GOT3 (cell line): ENCODE data around the gene MACROH2A1.

Source experiments
- DNase-seq: peaks from one replicate; lab custom pipeline; 2025; ENCODE audit warnings: mixed read lengths; lab: John Stamatoyannopoulos, UW

MACROH2A1 gene

DNA sequence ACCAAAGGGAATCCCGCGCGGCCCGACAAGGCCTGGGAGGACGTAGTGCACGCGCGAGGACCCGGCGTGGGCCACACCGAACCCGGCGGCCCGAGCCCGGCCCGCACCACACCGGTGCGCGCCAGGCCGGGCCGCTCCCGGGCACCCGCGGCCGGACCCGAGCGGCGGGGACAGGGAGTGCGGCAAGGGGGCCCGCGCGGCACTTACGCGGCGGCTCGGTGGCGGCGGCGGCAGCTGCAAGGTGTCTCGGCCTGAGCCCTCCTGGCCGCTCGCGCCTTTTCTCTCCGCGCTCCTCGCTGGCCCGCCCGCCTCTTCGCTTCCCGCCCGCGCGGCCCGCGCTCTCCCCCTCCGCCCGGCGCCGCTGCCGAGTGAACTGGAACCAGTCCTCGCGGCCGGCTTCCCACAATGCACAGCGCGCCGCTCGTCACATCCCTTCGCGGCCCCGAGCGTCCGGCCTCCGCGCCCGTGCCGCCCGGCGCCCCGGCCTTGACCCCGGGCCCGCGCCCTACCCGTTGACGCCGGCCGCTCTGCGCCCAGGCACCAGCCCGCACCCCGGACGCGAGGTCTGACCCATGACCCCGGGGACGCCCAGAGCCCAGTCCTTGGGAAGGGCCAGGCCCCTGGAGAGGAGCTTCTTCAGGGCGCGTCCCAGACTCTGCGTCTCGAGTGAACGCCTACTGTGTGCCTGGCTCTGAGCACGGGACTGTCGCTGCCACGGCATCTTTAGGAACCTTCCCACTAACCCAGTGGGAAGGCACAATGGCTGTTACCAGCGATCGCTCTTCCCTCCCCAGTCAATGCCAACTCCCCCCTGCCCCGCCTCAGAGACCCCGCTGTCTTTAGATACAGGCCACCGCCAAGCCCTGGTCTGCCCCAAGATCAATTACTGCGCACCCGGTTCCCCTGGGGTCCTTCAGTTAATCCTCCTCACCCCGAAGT is at the start of gene MACROH2A1:
TSS of gene MACROH2A1 (minus strand) at position 377 of the 939 bp plus-strand sequence. CDS start 10,138 bp downstream, outside the sequence.
- peak; percentile 59 for DNase-seq

DNA sequence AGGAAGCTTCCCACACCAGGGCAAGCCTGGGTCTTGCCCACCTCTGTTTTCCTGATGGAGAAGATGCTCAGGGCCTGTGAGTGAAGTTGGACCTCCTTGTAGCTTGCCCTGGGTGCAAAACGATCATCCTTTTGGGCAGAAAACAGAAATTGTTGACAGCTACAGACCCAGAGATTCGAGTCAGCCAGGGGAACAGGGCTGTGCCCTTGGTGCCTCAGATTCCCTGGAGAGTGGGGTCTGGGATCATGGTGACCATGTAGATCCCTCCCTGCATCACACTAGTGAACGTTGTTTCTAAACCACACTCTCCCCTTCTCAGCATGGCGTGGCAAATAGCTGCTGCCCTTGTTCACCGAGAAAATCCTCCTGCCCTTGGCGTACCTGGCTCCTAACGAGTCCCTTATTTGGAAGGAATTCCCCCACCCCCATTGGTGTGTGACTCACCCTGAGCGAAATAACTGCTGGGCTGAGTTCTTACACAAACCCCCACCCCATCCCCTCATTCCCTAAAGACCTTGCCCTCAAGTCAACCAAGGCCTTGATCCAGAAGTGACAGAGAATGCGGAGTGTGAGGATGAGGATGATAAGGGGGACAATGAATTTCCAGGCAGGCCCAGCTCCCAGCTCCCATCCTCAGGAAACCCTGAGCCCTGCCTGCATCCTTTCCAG is 49.2 kb upstream of the MACROH2A1 start:
- no peak for DNase-seq

DNA sequence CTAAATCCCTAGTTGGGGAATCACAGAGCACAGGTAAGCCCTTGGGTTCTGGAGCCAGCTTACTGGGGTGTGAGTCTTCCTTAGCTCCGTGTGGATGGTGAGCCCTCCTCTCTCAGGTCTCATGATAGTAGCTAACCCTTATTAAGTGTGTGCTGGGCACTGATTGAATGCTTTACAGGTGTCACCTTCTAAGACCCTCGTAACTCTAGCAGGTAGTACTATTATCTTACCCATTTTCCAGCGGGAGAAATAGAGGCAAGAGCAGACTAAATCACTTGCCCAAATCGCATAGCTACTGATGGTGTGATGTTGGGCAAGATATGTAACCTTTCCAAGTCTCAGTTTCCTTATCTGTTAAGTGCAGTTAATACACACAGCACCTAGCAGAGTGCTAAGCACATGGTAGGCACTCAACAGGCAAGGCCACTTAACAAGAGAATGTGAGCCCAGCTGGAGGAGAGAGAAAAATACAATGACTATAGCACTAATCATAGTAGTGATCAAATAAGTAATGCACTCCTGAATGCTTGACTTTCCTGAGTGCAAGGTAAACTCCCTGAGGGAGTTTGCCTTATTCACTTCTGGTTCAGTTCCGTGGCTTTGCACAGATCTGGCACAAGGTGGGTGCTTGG is 48.4 kb upstream of the MACROH2A1 start, which contains the start of gene DCANP1:
TSS of gene DCANP1 (minus strand) at position 51 of the 632 bp plus-strand sequence. CDS start 240 bp downstream, outside the sequence.
- no peak for DNase-seq

DNA sequence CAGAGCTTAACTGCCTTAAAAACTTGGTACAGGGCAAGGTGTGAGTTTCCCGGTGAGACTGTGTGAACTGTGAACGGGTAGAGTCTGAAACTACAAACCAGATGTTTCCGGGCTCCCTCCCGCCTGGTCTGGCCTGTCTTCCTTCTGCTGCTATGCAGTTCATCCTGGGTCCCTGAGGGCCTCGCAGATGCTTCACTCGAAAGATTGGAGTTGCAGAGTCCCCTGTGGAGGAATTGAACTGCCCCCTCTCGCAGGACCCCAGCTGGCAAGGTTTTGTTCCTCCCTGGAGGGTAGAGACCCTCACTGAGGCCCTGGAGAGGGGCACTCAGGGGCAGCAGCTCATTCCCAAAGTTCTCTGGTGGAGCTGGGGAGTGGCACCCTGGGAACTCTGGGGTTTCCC is 47.6 kb upstream of the MACROH2A1 start:
- DNase-seq = no peak

DNA sequence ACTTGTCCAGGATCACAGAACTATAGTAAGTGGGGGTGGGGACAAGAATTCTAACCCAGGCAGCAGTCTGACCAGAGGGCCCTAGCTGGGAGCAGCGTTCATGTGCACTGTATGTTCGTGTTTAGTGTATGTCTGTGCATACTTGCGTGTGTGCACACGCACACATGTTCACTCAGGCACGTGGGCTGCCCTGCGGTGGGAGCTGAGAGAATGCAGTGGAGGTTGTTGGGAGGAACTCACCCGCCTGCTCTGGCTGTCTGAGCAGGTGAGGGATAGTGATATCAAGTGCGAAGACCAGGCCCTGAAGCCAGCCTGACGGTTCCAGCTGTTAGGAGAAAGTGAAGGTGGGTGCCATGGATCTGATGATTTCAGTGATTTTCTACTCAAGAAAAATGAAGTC is 47.2 kb upstream of the MACROH2A1 start:
- no peak for DNase-seq

DNA sequence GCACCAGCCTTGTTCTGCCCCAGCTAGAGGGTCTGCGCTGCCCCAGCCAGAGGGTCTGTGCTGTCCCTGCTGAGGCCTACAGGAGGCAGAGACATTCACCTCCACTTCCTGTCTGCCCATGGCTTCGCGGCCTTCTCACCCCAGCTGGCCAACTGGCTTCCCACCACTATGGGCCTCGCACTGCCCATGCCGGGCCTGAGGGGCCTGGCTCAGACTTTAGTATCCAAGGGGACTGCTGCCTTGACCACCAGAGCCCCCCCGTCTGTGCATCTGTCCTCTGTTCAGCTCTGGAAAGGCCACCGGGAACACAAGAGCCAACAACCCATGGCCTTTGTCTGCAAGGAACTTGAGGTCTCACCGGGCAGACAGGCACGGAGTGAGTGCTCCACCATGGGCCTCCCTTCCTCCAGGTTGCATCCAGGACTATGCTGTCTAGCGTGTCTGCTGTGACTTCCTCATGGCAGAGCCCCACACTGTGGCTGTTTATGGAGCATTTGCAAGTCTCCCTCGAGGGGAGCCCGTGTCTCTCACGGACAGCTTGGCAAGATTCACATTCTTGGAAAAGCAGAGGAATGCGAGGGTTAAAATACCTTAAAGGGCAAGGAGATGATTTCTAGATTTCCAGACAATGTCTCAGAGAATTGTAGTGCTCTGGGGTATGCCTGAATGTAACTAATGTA is 46.4 kb upstream of the MACROH2A1 start:
- DNase-seq = no peak

DNA sequence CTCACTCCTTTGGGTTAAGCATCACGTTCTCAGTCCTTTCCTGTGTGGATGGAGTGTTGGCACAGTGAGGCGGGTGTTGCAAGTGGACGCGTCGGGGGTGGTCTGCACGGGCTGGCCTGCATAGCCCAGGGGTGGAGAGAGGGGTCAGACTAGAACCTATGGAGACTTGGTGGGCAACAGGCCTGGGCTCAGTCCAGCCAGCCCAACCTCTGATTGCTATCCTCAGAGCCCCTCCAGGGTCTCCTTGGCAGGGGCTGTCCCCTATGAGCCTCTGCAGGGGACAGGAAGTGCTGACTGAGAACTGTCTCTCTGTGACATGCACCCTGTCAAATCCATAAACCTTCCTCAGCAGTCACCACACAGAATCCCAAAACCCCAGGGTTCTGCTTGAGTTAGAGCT is 45.9 kb upstream of the MACROH2A1 start:
- no peak for DNase-seq

DNA sequence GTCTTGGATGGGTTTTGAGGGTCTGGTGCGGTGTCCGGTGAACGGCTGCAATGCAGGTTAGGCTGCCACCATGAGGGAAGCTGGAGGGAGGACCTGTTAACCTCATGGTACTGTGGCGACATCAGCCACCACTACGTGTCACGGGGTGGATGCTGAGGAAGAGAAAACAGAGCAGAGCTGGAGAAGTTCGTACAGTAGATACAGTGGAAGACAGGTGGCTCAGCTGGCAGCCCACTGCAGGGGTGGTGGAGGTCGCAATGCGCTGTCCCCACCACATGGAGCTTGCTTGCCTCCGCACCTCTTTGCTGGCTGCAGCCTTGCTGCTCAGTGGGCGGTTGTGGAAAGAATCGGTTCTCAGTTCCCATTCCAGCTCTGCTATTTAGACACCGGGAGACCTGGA is 45.3 kb upstream of the MACROH2A1 start:
- DNase-seq = no peak

DNA sequence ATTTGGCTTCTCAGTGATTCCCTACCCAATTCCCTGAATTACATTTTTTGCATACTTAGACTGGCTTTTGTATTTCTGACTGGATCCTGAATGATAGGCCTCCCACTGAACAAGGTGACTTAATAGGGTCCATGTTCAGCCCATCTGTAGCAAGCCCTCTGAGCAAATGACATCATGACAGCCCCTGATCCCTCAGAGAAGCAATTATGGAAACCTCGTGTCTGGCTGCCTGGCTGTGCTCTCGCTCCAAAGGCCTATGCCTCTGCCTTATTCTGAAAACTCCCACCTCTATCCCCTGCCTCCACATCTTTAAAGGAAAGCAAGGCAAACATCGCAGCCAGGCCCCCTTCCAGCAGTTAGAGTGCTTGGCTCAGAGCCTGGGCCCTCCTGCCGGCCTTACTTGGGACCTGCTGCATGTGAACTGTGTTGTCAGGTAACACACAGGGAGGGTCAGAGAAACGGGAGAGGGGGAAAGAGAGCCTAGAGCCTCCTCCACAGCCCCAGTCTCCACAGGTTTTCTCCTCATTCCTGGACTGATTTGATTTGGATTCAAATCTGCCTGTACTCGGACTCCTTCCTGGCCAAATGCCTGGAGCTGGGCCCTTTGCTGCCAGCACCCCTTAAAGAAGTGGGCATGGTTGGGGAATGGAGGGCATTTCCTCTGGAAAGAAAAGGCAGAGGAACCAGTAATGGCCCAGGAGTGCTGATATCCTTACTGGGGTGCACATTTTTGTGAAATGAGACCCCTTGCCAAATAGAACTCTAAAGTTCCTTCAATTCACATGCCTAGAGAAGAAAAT is 44.3 kb upstream of the MACROH2A1 start:
- DNase-seq = peak; percentile 41

DNA sequence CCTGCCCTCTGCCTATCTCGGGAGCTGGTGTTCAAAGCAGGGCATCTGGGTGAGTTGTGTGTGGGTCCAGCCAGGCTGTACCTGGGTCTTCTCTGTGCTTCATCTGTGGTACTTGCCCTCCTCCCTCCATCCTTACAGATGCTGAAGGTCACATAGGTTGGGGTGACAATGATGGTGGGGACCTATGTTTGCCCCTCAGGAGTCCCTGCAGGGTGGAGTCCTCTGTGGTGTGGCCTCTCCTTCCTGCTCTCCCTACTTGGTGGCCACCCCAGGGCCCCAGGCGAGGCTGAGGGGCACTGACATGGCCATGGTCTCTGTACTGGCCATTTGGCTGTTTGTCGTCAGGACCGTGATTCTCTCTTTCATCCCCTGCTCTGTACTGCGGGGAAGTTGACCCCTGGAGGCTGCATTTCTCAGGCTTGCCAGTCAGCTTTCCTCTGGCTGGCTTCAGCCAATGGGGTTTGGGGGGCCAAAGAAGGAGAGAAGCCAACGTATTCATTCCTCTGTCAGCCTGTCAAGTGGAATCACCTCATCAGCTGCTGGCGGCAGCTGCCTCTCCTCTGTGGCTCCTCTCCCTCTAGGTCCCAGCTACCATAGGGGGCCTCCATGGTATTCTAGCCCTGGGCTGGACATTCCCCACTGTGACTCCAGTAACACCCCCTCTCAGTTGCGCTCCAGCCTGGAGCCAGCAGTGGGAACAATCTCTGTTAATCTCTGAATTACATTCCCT is 43.6 kb upstream of the MACROH2A1 start:
- DNase-seq = no peak

DNA sequence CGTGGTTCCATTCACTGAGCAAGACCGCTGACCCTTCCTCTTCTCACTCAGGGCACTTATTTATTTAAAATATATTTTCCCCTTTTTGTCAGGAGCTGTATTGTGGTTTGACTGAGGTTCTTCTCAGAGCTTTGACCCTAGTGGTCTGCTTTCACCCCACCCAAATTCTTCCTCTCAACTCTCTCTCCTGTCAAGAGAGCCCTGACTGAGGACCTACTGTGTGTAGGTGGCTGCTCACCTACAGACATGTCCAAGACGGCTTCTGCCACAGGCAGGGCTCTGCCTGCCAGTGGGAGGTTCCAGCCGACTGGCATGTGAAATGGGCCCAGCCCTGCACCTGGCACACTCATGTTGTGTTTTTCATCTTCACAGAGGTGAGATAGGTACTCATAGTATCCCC is 42.9 kb upstream of the MACROH2A1 start:
- no peak for DNase-seq

DNA sequence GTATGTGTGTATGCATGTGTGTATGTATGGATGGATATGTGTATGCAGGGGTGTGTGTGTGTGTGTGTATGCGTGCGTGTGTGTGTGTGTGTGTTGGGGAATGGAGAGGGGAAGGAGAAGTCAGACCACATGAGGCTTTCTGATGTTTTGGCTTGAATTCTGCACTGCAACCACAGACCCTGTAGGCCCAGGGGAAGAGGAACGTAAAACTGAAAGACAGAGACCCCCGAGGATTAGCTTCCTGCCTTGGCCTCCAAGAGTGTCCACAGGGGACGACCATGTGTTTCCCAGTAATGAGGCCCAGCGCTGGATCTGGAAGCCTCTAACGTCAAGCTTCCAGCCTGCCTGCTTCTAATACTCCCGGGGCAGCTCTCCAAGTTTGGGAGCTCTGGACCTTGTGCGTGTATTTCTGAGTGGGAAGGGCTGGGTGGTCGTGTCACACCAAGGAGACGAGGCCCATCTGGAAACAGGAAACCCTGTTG is 42.4 kb upstream of the MACROH2A1 start:
- no peak for DNase-seq

DNA sequence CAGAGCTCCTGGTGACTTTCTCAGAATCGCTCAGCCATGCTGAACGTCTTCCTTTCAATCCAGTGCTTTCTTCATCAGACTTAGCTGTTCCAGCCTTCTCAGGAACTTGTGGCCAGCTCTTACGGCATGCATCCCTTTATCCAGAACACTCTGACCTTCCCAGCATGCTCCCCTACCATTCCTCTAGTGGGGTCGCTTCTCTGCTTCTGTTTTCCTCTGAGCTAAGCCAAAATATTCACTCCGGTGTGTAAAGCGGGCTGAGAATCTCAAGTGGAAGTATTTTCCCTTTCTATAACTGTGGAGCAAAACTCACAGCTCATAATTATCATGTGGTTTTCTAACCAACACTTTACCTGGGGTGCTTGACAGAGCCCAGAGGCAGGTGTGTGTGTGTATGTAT is 41.9 kb upstream of the MACROH2A1 start:
- DNase-seq = no peak

DNA sequence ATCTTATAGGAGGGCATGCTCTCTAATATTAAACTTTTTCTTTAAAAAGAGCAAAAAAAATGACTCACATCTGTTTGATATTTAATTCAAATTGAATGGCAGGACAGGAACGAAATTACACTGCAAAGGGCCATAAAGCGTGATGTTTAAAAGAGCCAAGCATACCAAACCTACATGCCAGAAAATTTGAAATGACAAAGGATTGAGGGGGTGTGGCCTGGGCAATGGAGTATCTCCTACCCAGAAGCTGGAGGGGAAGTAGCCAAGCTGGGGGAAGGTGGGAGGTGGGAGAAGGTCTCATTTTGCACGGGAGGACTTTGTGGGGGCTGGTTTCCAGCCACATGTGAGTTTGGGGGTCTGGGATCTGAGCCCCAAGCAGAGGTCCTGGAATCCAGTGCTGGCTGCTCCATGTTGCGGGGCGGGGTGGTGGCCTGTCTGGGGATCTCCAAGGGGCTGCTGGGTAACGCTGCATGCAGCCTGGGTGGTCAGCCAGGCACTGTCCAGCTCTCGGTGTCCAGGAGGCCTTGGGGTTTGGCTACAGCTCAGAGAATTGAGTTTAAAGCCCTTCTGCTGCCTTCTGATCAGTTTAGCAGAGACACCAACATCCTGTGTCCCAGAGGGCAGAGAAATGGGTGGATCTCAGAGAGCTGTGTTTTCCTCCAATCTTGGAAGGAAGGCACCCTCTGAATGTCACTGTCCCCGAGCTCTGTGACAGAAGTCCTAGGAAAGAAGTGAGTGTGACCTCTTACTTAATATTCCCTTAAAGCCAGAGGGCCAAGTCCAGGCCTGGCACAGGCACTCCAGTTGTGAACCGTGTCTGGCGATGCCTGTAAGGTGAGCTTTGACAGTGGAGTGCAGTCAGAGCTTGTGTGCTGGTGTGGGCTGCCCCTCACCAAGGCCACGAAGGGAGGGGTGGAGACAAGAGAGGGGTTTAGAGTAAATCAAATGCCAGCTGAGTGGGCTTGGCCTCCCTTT is 40.5 kb upstream of the MACROH2A1 start:
- DNase-seq = no peak

DNA sequence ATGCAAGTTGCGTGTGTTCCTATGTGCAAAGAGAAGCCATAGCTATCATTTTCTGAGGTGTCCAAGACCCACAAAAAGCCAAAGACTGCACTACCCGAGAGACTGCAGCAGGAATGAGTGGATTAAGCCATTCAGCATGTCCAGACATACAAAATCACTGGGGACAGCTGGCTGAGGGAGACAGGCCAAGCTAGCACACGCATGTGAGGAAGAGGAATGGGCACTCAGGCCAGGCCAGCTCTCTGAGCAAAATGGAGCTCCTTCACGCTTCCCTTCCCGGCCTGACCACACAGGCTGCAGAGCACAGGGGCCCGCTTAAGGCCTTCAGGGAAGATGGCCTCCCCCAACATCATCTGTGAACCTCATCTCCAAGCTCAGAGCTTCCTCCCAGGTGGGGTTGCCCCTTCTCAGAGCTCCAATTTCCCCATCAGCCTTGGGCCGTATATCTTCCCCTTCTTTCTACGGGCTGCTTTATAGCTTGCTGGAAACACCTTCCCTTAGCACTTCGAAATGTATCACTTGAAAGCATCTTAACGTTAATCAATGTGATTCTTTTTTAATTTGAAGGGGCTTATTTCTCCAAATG is 39.7 kb upstream of the MACROH2A1 start:
- no peak for DNase-seq

DNA sequence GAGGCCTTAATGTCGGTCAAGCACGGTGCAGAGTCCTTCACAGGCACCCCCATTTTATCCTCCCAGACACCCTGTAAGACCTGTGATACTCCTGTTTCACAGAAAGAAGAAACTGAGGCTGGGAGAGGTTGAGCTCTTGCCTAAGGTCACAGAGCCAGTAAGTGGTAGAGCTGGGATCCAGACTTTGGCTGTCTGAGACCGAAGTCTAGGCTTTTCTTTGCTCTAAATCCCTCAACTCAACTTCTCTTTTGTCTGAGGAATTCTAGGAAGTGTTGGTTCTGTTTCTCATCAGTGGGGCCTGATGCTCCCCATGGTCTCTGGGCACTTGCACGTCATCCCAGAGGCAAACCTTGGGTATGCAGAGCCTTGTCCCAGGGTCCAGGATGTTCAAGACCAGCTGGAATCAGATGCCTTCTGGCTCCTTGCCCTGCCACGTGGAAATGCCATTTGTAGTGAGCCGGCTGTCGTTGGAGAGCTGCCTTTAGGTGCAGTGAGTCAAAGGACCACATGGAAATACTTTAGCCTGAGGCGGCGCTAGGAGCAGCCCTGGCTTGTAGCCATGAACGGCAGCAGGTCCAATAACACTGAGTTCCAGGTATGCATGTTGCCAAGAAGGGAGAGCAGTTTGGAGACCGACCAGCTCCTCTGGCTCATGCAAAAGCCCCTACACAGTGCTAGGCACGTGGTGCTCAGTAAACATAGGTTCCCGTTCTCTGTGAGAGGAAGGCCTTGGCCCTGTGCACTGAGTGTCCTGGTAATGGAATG is 38.9 kb upstream of the MACROH2A1 start:
- peak; percentile 61 for DNase-seq

DNA sequence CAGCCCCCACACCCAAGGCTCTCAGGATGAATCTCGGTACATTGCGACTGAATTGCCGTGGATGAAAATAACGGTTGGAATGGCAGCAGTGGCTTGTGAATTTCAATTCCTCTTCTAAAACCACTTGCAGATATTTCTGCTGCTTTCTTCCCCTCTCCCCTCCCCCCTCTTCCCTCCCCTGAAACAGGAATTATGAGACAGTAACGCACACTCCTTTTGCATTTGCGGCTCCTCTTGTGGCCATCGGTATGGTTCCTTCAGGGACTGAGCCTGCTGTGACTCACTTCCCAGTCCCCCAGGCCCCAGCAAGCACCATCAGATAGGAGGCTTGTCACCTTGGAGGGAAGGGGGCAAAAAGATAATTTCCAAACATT is 38.4 kb upstream of the MACROH2A1 start:
- no peak for DNase-seq

DNA sequence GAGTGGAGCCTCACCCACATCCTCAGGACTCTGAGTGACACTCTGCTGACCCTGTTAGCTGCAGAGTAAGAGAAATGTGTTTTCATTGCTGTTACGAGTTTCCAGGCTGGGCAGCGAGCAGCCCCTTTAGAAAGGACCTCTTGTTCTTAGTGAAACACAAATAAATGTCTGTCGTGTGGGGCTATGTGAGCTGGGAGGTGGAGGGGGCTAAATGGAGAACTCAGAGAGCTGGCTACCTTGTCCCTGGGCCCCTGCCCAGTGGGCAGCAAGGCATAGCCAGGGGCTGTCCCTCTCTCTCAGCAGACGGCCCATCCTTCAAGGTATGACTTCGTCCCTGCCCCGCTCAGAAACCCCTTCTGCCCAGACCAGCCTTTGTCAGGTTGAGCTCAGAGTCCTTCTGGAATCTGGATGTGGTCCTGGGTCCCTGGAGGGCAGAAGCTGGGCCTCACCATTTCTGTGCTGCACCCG is 38.0 kb upstream of the MACROH2A1 start:
- DNase-seq = no peak
